Keratinocyte (primary cell): ENCODE data around the gene MYOZ3. TPM values are rescaled to one million over a fixed set of nuclear protein-coding genes. Genes with fewer than 3 reads are reported as not detected.

Experiments
- DNase-seq: peaks from one replicate; pipeline ENCODE4 v3.0.0-alpha.2; 2011; ENCODE audit warnings: low read depth, missing footprints, low spot score
- FAIRE-seq: peaks from 2 replicates; lab custom pipeline; 2011; peaks lifted over from hg19 to GRCh38; lab: Jason Lieb, UNC
- H2AFZ ChIP-seq: 2 replicates; pipeline ENCODE4 v1.6.0; 2012; ENCODE audit warnings: low read length, control low read depth, inconsistent platforms; ENCODE audit not compliant: control insufficient read depth
- H3K27ac ChIP-seq: 2 replicates; pipeline ENCODE4 v1.5.1; 2011; ENCODE audit warnings: low read length; ENCODE audit not compliant: control insufficient read depth, insufficient read depth
- H3K27me3 ChIP-seq: 3 replicates; pipeline ENCODE4 v1.6.0; 2011; ENCODE audit warnings: low read length; ENCODE audit not compliant: control insufficient read depth, insufficient read depth; ENCODE audit errors: extremely low read depth
- H3K36me3 ChIP-seq, 2 experiments: 2 replicates in 1 of 2; 3 replicates in 1 of 2; pipeline ENCODE4 v1.5.1; 2011; ENCODE audit warnings: low read length in 2 of 2, mild to moderate bottlenecking in 1 of 2; ENCODE audit not compliant: control insufficient read depth in 2 of 2, insufficient read depth in 2 of 2; ENCODE audit errors: extremely low read depth in 1 of 2
- H3K4me1 ChIP-seq: 3 replicates; pipeline ENCODE4 v1.5.1; 2011; ENCODE audit warnings: low read length; ENCODE audit not compliant: control insufficient read depth, insufficient read depth; ENCODE audit errors: extremely low read depth
- H3K4me2 ChIP-seq: 3 replicates; pipeline ENCODE4 v1.6.0; 2011; ENCODE audit warnings: low read depth, low read length; ENCODE audit not compliant: control insufficient read depth, insufficient read depth; ENCODE audit errors: extremely low read depth
- H3K4me3 ChIP-seq, 3 experiments: fragments of 200-600 bp in 1 of 3; sonication (generic) in 1 of 3; 2 replicates in 2 of 3; 3 replicates in 1 of 3; pipeline ENCODE4 v1.5.1; 2011 to 2016; ENCODE audit warnings: low read length in 3 of 3, mild to moderate bottlenecking in 3 of 3, control low read depth in 2 of 3, inconsistent platforms in 1 of 3, low read depth in 1 of 3, mixed read lengths in 1 of 3, mixed run types in 1 of 3, moderate library complexity in 1 of 3; ENCODE audit not compliant: control insufficient read depth in 2 of 3, insufficient read depth in 2 of 3; ENCODE audit errors: extremely low read depth in 1 of 3
- H3K79me2 ChIP-seq: 2 replicates; pipeline ENCODE4 v1.6.0; 2012; ENCODE audit warnings: low read length; ENCODE audit not compliant: control insufficient read depth, insufficient read depth
- H3K9ac ChIP-seq: 3 replicates; pipeline ENCODE4 v1.6.0; 2011; ENCODE audit warnings: low read length; ENCODE audit not compliant: control insufficient read depth, insufficient read depth; ENCODE audit errors: extremely low read depth
- H3K9me1 ChIP-seq: 3 replicates; pipeline ENCODE4 v1.6.0; 2011; ENCODE audit warnings: low read length; ENCODE audit not compliant: control insufficient read depth, insufficient read depth; ENCODE audit errors: extremely low read depth
- H3K9me3 ChIP-seq: 2 replicates; pipeline ENCODE4 v1.5.1; 2012; ENCODE audit warnings: low read depth, low read length; ENCODE audit not compliant: control insufficient read depth
- H4K20me1 ChIP-seq: 3 replicates; pipeline ENCODE4 v1.6.0; 2011; ENCODE audit warnings: low read length; ENCODE audit not compliant: control insufficient read depth, insufficient read depth; ENCODE audit errors: extremely low read depth
- CTCF ChIP-seq, 3 experiments: IDR thresholded peaks in 1 of 3; conservative IDR thresholded peaks in 1 of 3; optimal IDR thresholded peaks in 1 of 3; 2 replicates in 2 of 3; 3 replicates in 1 of 3; pipeline versions ENCODE3 to v1.5.1; 2011; ENCODE audit warnings: low read length in 3 of 3, mild to moderate bottlenecking in 3 of 3, moderate library complexity in 2 of 3, control low read depth in 1 of 3, inconsistent platforms in 1 of 3; ENCODE audit not compliant: insufficient read depth in 2 of 3; ENCODE audit errors: extremely low read depth in 1 of 3
- EZH2 ChIP-seq: IDR thresholded peaks from one replicate; pipeline ENCODE4 v1.6.1; 2012; ENCODE audit warnings: inconsistent platforms, mild to moderate bottlenecking, low read length, moderate library complexity
- dilution Hi-C: fragments of 300-500 bp; cut with MboI; formaldehyde crosslinking; loops from one replicate; pipeline ENCODE4 v1.7.0; 2020; ENCODE audit warnings: low sequenced_read_pairs; ENCODE audit not compliant: extremely low pct_ligation_motif_present
- polyA plus RNA-seq, 5 experiments: library from polyadenylated mRNA; depleted of rRNA in 3 of 5; stranded (reverse) in 3 of 5; stranded (forward) in 1 of 5; unstranded in 1 of 5; fragments of >200 nt; gene quantifications; 1 replicate in 1 of 5; 2 replicates in 3 of 5; 3 replicates in 1 of 5; pipeline versions ENCODE4 v1.2.1 to v1.2.3, GENCODE V29; 2011 to 2012; ENCODE audit warnings: missing spikeins in 2 of 5, low read depth in 1 of 5, low replicate concordance in 1 of 5

The MYOZ3 gene
- polyA plus RNA-seq, 1 donor (not counting 4 experiments of a cell fraction or from before 2014, with no cell fraction given): 0.03 TPM

- no peak for TF ChIP-seq EZH2
- TF ChIP-seq CTCF (optimal IDR thresholded peaks at IDR 0.05 in 1 of 3, IDR thresholded peaks at IDR 0.05 in 1 of 3, conservative IDR thresholded peaks at IDR 0.05 in 1 of 3; ENCODE audit: extremely low read depth in 1 of 3, insufficient read depth in 2 of 3, low read length in 3 of 3): no peak
- no peak for FAIRE-seq
- no peaks in the 10 kb centered on the region for H3K9me3 ChIP-seq
- DNase-seq: no peak
- H3K79me2 ChIP-seq: no peaks in the 10 kb centered on the region
- peaks cover 27% of the 10 kb centered on the region for H3K4me1 ChIP-seq
- H3K27me3 ChIP-seq: no peaks in the 10 kb centered on the region
- dilution Hi-C loops: no loop called here
- H4K20me1 ChIP-seq: no peaks in the 10 kb centered on the region
- no peak overlapping the region for H3K9ac ChIP-seq
- H2AFZ ChIP-seq: no peak overlapping the region
- no peaks in the 10 kb centered on the region for H3K9me1 ChIP-seq
- H3K27ac ChIP-seq: no peak overlapping the region
- H3K4me3 ChIP-seq: no peak overlapping the region
- H3K36me3 ChIP-seq: no peaks in the 10 kb centered on the region
- no peak overlapping the region for H3K4me2 ChIP-seq
Measured at GRCh38 chr5:150628936-150629485, 32.0 kb upstream of the MYOZ3 start.

- H3K27ac ChIP-seq: no peak overlapping the region
- H3K4me2 ChIP-seq: no peak overlapping the region
Measured at GRCh38 chr5:150630016-150630415, 31.0 kb upstream of the MYOZ3 start.

More at GRCh38 chr5:150630016-150630415, 31.0 kb upstream of the MYOZ3 start:
- TF ChIP-seq CTCF (optimal IDR thresholded peaks at IDR 0.05 in 1 of 3, IDR thresholded peaks at IDR 0.05 in 1 of 3, conservative IDR thresholded peaks at IDR 0.05 in 1 of 3; ENCODE audit: extremely low read depth in 1 of 3, insufficient read depth in 2 of 3, low read length in 3 of 3) (no peak), EZH2 (no peak)
- H3K9me3 ChIP-seq: no peaks in the 10 kb centered on the region
- FAIRE-seq (no peak), DNase-seq (no peak)
- no peaks in the 10 kb centered on the region for H3K9me1 ChIP-seq
- H2AFZ ChIP-seq: no peak overlapping the region
- peaks cover 30% of the 10 kb centered on the region for H3K4me1 ChIP-seq
- no peaks in the 10 kb centered on the region for H3K36me3 ChIP-seq
- H3K4me3 ChIP-seq: no peak overlapping the region
- H3K27me3 ChIP-seq: no peaks in the 10 kb centered on the region
- dilution Hi-C loops: no loop called here
- H3K79me2 ChIP-seq: no peaks in the 10 kb centered on the region
- no peaks in the 10 kb centered on the region for H4K20me1 ChIP-seq
- no peak overlapping the region for H3K9ac ChIP-seq
